Measurements from ENCODE around the gene COMP.
"Not testable (repeated sequence)": the region's sequence is repeated elsewhere in the genome, so short reads cannot be mapped to it uniquely, and the experiment has no call there.

COMP gene

DNA sequence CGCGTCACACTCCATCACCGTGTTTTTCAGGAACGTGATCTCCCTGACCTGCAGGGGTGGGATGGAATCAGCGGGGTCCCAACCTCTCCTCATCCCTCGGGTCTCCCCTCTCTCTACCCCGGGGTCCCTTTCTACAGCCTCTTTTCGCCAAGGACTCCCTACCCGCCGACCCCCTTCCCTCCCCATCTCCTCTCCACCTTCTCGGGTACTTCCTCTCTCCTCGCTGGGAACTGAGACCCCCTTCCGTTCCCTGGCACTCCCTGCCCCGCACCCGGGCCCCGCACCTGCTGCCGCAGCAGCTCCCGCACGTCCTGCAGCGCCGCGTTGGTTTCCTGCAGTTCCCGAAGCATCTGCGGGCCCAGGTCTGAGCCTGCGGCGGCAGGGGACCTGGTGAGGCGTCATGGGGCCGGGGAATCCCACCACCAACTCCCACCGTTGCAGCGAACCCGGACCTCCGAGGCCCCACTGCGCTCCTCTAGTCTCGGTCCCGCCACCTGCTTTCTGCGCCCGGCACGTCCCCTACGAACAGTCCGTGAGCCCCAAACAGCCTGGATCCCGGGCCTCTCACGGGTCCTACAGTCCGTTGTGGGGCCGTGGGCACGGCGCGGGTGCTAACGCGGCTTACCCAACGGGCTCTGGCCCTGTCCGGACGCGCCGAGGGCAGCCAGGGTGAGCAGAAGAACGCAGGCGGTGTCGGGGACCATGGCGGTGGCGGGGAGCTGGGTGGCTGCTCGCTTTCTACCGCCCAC, at the start of gene COMP:
Gene COMP (minus strand): TSS at position 740 of the 749 bp plus-strand sequence. CDS start 36 bp downstream, at position 704.
- DNase-seq: no peak
- no peak for ATAC-seq

DNA sequence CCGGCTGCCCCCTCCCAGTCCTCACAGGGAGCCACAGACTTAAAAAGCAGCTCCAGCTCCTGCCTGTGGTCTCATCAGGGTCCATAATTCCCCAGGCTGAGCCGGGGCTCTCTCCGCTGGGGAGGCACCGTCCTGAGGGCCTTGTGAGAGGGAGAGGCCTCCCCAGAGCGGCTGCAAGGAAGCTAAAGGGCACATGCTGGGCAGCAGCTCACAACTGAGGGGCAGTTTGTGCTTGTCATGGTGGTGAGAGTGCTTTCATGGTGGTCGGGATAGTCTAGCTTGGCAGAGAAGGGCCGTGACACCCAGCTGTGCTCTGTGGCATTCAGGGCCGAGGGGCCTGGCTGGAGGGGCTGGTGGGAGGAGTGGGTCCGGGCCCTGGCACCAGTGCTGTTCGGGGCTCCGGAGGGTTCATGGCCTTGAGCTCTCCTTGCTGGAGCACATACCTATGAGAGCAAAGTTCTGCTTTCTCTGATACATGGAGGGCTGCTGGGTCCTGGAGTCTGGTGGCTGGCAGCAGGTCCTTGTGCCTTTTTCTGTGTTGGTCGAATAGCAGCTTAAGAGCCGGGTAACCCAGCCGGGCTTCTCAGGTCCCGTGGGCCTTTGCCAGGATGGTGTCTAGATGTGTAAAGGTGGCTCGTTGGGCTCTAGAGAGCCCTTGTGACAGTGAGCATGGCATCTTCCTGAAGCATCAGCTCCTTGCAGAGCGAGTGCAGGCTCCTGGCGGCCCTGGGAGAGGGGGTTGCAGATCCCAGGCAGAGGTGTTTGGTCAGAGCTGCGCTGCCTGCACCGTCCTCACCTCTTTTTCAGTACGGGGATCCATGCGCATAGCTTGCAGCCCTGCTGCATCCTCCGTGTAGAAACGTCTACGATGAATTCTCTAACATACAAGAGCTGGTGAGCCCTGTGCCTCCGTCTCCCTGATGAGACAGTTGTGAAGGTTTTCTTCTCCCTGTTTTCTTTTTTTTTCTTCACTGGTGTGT, 49.5 kb upstream of the COMP start:
- ATAC-seq: no peak
- no peak for DNase-seq

DNA sequence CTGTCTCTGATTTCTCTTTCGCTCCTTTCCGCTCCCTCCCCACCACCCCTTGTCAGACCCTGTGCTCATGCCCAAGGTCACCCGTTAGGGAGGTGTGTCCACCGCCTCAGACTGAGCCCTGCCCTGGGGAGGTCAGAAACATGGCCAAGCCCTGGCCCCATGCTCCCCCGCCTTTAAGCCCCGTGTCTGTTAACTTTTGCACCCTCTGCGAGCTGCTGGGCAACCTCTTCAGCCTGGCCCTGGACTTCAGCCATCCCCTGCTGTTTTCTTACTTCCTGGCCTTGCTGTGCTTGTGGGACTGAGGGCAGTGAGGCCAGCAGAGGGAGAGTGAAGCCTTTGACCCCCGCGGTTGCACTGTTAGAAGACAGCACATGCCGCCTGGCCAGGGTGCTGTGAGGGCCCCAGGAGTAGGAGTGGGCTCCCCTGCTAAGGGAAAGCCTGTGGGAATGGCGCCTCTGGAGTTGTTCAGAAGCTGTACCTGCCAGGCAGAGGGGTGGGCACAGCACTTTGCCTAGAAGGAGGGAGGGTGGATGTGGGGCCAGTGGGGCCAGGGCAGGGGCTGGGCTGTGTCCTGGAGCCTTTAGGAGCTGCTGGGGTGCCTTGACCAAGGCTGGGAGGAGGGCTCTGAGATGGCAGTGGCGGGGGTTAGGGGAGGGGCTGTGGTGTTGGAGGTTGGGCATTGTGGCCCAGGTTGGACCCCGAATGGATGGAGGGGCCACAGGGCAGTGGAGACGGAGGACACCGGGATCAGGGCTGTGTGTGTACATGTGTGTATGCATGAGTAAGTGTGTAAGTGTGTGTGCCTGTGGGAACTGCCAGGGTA, 48.6 kb upstream of the COMP start:
- DNase-seq (no peak), ATAC-seq (no peak)

DNA sequence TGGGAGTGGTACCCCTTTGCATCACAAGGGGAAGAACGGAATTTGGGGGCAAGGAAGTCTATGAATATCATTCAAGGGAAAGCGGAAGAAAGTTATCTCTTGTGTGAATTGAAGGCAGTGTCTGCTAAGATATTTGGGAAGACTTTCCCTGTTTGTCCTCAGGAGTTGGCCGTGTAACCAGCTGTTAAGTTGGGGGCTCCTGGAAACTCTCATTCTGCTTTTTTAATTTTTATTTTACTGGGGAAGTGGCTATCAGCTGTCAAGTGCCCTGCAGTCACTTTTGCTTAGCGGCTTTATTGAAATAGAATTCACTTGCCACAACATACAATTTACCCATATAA, 43.5 kb upstream of the COMP start:
- ATAC-seq (no peak), DNase-seq (no peak)

DNA sequence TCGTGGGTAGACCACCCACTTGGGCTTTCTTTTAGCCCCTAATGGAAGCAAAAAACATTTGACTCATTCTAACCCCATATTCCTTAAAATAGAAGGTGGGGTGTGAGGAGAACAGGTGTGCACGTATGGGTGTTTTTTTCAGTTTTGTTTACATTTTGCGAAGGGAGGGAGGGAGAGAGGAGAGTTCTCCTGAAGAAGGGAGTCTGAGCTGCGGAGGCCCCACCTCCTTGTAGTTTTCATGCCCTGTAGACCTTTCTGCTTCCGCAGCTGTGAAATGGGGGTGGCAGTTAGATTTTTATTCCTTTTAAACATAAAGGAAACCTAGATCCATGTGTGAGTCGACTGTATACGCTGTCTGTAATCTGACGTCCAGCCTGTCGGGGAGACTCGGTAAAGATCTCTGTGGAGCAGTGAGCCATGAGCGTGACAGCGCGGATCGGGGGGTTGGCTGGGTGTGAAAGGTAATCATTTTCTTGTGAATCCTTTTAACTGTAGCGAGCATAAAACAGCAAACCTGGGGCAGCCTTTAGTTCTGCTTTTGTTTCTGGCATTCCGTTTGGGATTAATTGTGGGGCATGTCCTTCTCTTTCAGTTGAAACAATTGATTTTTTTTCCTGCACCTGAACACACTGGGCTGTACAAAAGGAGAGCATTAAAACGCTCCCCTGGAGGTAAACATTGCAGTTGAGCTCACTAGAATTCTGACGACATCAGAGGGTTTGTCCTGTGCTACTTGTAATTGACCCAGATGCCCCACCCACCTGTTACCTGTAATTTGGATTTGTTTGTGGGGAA, 42.9 kb upstream of the COMP start:
- no peak for DNase-seq
- no peak for ATAC-seq

DNA sequence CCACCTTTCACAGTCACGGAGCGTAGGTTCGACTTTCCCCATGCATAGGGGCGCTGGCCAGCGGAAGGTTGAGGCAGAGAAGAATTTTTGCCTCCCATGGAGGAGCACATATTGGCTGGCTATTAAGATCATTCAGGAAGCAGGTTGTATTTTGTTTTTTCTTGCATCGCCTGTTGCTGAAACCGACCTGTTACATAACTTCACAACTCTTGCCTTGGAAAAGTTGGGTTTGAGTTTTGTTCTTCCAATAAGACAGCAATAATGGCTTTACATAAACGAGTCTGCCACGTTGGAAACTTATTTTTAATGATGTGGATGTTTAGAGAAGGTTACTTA, 42.0 kb upstream of the COMP start:
- ATAC-seq: no peak
- no peak for DNase-seq

DNA sequence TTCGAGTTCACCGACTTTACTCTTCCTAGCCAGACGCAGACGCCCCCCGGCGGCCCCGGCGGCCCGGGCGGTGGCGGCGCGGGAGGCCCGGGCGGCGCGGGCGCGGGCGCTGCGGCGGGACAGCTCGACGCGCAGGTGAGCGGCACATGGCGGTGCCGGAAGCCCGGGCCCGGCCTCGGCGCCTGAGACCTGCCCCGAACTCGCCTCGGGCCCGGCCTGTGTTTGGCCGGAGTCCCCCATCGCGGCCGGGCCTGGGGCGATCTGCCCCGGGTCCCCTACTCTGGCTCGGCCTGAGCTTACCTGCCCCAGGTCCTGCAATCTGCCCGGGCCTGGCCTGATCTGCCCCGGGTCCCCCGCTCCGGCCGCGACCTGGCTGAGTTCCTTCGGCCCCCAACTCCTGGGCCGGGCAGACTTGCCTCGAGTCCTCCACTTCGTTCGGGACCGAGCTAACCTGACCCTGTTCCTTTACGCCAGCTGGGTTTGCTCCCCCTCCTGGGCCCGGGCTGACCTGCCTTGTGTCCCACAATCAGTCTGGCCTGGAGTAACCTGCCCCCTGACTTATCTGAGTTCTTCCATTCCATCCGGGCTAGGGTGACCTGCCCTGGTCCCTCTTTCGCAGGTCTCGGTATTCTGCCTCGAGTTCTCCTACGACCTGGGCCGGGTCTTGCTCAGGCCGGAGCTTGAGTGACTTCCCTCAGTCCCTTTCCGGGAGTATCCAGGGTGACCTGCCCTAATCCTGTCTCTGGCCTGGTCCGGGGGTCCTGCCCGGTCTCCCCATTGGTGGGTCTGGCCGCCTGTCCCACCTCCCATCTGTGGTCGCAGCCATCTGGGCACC, 41.4 kb upstream of the COMP start:
- DNase-seq: peak; percentile 52
- peak; percentile 41 for ATAC-seq

DNA sequence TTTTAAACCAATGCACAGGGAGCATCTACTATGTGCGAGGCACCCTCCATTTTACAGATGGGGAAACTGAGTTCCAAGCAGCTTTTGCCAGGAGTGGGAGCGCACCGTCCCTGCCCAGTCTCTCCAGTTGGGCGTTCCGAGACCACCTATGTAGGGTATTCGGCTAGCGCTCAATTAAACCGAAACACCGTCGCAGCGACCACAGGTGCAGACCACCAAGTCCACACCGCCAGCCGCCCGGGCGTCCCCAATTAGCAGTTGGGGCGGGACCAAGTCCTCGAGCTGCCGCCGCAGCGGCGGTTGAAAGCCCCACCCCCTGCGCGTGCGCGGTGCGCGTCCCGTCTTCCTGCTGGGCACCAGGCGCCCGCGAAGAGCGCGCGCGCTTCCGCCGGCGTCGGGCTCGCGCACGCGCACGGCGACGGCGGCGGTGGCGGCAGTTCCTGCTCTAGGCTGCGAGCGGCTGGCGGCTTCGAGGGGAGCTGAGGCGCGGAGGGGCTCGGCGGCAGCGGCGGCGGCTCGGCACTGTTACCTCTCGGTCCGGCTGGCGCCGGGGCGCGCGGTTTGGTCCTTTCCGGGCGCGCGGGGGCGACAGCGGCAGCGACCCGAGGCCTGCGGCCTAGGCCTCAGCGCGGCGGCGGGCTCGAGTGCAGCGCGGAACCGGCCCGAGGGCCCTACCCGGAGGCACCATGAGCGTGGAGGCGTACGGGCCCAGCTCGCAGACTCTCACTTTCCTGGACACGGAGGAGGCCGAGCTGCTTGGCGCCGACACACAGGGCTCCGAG, 40.6 kb upstream of the COMP start, which contains the start of gene UPF1:
Gene UPF1 (plus strand): TSS at position 436 of the 782 bp plus-strand sequence. CDS start 251 bp downstream, at position 687.
- DNase-seq (peak; percentile 99), ATAC-seq (peak; percentile 86)

DNA sequence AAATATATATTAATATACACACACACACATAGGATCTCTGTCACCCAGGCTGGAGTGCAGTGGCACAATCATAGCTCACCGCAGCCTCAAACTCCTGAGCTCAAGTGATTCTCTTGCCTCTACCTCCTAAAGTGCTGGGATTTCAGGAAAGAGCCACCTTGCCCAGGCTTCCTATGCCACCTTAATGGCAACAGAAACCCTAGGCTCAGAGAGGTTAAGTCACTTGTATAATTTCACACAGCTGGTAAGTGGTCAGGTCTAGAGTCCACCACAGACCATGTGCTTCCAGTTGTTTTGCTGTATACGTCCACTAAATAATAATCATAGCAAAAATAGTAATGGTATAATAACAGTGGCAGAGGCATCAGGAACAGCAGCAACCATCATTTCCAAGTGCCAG, 39.4 kb upstream of the COMP start:
- ATAC-seq: no peak

DNA sequence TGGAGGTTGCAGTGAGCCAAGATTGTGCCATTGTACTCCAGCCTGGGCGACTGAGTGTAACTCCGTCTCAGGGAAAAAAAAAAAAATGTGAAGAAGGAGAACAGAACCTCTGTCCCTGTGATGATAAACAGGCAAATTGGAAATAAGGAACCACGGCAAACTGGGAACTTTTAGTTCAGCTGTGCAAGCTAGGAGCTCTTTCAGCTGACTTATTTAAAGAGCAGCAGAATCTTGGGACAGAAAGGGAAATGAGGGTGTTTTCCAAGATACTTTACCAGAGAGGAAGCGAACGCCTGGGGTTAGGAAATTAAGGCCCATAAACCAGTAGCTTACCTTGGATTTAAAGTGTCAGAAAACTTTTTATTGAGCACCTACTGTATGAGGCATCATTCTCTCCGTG, 37.7 kb upstream of the COMP start:
- DNase-seq (no peak), ATAC-seq (no peak)

More for the DNA sequence above, 39.4 kb upstream of the COMP start:
- no peak for DNase-seq

DNA sequence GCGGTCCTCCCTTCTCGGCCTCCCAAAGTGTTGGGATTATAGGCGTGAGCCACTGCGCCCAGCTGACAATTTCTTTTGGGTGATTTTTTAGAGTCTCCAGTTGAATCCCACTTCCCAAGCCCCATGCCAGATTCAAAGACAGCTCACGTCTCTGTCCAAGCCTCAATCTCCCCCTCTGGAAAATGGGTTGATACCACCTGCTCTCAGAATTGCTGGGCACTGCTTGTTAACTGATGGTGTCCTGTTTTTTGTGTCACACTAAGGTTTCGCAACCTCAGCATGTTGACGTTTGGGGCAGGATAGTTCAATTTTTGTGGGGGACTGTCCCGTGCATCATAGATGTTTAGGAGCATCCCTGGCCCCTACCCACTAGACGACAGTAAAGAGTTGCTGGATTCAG, 26.5 kb upstream of the COMP start:
- DNase-seq (no peak), ATAC-seq (no peak)

DNA sequence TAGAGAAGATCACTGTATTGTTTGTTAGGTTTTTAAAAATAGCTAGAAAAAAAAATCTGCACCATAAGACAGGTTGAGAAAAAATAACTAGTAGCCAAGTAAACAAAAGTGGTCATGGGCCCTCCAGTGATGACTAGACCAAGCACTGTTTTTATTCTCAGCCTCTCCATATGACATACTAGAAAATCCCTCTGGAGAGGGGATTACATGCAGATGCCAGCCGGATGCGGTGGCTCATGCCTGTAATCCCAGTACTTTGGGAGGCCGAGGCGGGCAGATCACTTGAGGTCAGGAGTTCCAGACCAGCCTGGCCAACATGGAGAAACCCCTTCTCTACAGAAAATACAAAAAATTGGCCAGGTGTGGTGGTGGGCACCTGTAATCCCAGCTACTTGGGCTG, 25.5 kb upstream of the COMP start:
- not testable (repeated sequence) for ATAC-seq, DNase-seq

DNA sequence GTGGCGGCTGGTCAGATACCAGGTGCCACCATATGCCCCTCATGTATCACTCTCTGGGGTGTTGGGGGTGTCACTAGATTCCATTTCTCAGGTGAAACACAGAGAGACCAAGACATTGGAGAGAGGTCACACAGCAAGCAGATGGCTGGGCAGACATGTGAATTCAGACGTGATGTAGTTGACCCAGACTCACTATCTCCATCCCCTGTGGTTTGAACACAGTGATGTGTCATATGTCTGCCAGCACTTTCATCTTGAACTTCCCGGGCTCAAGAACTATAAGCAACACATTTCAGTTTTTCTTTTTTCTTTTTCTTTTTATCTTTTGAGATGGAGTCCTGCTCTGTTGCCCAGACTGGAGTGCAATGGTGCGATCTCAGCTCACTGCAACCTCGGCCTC, 24.6 kb upstream of the COMP start:
- ATAC-seq (no peak), DNase-seq (no peak)

DNA sequence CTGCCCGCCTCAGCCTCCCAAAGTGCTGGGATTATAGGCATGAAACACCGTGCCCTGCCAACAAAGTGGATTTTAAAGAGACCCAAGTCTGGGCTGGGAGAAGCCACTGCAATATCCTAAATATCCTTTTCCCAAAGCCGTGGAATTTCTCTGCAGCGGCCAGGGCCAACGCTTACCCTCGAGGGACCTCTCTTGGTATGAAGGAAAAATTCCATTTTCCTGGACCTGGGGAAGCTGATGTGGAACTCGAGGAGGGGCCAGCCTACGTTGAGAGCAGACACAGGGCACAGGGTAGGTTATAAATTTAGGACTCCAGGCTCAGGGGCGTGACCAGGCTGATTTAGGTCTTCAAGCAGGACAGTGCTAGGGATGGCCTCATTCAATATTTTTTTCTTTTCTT, 23.0 kb upstream of the COMP start:
- no peak for DNase-seq
- ATAC-seq: no peak

DNA sequence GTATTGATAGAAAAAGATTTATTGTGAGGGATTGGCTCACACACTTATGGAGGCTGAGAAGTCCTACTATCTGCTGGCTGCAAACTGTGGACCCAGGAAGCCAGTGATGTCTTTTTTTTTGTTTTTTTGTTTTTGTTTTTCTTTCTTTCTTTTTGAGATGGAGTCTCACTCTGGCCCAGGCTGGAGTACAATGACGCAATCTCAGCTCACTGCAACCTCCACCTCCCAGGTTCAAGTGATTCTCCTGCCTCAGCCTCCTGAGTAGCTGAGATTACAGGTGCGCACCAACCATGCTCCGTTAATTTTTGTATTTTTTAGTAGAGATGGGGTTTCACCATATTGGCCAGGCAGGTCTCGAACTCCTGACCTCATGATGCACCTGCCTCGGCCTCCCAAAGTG, 20.5 kb upstream of the COMP start:
- DNase-seq, ATAC-seq: not testable (repeated sequence)

DNA sequence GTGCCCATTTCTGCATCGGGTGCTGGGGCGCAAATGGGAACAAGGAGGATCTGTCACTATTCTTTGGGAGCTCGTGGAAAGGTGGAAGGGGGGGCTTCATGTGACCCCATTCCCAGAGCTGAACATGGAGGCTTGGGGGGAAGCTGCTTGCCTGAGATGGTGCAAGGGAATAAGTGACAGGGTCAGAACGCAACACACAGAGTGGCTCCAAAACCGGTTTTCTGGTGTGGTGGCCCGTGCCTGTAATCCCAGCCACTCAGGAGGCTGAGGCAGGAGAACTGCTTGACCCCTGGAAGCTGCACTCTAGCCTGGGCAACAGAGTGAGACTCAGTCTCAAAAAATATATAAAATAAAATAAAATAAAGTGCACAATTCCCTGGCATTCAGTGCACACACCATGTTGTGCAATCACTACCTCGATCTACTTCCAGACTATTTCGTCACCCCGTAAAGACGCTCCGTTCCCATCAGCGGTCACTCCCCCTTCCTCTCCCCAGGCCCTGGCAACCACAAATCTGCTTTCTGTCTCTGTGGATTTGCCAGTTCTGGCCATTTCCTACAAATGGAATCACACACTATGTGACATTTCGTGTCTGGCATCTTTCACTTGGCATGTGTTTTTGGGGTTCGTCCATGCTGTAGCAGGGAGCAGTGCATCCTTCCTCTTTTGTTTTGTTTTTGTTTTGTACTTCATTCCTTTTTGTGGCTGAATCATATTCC, 18.2 kb upstream of the COMP start:
- ATAC-seq (no peak), DNase-seq (no peak)

DNA sequence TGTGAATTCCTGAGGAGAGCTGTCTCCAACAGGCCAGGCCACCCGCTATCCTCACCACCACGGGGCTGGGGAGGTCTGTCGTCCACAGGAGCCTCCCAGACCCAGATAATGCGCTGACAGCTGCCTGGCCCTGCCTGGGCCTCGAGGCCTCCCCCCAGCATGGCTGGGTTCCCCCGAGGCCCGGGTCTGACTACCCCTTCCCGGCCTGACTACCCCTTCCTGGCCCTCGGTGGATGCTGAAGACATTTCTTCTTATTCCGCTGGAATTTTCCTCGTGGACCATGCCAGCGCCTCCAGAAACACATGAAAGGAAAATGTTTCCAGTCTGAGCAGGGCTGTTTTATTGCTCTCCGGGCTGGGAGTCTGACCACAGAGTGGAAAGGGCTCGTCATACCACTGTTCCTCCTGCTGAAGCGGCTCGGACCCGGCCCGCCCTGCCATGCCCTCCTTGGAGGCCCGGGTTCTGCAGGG, 16.8 kb upstream of the COMP start:
- DNase-seq (no peak), ATAC-seq (no peak)

DNA sequence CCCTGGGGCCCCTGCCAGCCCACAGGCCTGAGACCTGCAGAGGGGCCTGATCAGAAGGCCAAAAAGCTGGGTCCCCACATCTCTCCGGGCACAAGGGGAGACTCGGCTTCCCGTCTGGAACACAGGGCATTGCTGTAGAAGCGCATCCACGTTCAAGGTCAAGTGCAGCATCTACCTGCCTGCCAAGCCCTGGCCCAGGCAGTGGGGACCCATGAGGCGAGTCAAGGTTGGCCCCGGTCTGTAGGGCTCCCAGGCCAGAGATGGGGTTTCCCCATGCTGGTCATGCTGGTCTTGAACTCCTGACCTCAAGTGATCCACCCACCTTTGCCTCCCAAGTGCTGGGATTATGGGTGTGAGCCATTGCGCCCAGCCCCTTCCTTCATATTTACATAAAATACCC, 13.5 kb upstream of the COMP start:
- no peak for DNase-seq
- ATAC-seq: no peak

DNA sequence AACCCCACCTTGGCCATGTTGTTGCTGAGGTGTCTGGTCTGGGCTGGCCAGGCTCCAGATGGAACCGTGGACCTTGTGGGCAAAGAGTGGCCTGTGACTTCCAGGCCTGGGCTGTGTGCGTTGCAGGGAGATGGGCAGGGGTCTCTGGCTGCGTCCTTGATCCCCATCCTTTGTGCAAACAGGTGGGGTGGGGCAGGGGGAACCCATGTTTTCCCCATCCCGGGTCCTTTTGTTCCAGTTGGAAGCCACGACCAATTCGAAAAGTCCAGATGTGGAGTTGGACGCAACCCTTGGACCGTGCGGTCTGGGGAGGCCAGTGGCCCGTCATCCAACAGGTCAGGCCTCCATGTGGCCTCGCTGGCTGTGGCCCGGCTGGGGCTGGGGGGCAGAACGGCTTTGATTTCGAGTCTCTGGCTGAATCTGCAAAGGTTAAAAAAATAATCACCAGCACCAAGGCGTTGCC, 13.1 kb upstream of the COMP start:
- no peak for ATAC-seq
- DNase-seq: no peak

All from stimulated activated naive CD8-positive, alpha-beta T cell treated with anti-CD3 and anti-CD28 coated beads, Interleukin-15, Interleukin-2, amounts not matched to agents 100 U/mL and 50 U/mL, for 24 hours (primary cell).